ENCODE measurements around the gene ZNF467.

ZNF467 gene

DNA sequence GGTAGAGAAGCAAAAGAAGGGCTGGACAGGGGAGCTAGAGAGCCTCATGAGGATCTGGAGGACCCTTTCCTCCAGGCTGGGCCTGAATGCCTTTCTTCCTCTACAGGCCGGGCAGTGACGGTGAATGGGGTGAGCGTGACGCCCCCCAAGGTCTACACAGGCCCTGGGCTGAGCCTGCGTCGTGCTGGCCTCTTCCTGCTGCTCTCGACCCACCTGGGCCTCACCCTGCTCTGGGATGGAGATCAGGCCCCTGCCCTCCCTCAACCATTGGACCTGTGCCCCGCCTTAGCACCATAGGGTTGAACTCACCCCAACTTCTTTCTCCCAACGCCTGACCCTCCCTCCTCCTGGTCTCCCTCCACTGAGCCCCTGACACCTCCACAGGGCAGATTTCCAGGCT is 12.6 kb upstream of the ZNF467 start:
- no peak for DNase-seq (ENCODE audit: low spot score)

DNA sequence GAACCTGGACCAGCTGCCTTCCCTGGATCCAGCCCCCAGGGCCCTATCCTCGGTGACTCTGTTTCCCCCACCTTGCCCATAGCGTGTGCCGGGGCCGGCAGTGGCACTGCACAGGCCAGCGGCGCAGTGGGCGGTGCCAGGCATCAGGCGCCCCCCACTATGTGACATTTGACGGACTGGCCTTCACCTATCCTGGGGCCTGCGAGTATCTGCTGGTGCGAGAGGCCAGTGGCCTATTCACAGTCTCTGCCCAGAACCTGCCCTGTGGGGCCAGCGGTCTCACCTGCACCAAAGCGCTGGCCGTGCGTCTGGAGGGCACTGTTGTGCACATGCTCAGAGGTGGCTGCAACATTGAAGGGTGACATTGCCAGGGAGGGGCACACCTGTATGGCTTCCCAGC is 12.0 kb upstream of the ZNF467 start:
- DNase-seq (ENCODE audit: low spot score), result no peak

DNA sequence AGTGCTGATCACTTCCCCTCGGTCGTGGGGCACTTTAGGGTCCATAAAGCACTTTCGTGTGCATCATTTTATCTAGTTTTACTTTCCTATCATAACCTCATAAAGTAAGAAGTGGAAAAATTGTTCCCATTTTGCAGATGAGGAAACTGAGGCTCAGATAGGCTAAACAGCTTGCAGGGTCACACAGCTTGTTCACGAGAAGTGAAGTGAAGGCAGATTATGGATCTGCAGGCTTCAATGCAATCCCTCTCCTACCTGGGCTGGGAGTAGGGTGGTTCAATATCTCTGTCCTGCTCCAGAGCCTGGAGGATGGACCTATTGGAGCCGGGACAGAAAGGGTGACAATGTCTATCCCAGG is 10.8 kb upstream of the ZNF467 start:
- no peak for DNase-seq (ENCODE audit: low spot score)

DNA sequence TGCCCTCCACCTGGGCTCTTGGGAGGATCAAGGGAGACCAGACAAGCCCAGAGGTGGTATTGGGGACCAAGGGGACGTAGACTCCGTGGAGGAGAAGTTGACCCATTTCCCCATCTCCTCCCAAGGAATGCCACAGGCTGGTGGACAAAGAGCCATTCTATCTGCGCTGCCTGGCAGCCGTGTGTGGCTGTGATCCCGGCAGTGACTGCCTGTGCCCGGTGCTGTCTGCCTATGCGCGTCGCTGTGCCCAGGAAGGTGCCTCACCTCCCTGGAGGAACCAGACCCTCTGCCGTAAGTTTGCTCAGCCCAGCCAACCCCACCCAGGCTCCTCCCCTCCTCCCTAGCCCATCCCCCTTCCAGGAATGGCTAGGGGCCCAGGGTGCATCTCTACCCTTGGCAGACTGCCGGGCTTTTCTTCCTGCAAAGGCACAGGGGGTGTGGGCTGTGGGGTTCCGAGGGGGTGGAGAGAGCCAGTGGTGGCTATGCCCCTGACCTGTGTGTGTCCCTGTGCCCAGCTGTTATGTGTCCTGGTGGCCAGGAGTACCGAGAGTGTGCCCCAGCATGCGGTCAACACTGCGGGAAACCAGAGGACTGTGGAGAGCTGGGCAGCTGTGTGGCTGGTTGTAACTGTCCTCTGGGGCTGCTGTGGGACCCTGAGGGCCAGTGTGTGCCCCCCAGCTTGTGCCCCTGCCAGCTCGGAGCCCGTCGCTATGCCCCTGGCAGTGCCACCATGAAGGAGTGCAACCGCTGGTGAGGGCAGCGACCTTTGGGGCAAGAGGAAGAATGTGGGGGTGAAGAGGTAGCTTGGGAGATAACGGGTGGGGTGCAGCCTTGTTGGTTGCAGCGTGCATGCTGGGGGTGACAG is 10.2 kb upstream of the ZNF467 start:
- DNase-seq (ENCODE audit: low spot score), result no peak

DNA sequence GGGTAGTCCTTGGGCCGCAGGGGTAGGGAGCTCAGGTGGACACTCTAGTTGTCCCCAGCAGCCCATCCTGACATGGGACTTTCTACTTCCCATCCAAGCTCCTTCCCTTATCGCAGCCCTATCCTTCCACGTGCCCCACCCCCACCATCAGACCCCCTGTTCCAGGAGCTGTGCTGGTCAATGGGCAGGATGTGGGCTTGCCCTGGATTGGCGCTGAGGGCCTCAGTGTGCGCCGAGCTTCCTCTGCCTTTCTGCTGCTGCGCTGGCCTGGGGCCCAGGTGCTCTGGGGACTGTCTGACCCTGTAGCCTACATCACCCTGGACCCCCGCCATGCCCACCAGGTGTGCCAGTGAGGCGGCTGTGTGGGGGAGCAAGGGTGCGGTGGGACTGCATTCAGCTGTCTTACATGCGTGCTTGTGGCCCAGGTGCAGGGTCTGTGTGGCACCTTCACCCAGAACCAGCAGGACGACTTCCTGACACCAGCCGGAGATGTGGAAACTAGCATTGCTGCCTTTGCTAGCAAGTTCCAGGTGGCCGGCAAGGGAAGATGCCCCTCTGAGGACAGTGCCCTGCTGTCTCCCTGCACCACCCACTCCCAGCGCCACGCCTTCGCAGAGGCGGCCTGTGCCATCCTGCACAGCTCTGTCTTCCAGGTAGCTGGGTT is 9.4 kb upstream of the ZNF467 start:
- DNase-seq (ENCODE audit: low spot score), result no peak

DNA sequence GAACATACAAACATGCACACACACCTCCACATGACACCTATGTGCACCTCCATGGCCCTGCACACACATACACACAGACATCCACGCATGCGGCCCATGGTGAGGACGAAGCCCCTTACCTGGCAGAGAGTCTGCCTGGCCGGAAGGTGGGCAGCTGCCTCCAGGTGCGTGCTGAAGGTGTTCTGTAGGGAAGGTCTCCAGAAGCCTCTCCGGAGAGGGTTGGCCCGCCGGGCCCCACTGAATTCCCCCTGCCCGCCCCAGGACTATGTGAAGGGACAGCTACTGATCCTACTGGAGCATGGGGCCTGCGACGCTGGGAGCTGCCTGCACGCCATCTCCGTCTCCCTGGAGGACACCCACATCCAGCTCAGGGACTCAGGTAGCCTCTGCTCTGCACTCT is 8.5 kb upstream of the ZNF467 start:
- DNase-seq (ENCODE audit: low spot score), result no peak

DNA sequence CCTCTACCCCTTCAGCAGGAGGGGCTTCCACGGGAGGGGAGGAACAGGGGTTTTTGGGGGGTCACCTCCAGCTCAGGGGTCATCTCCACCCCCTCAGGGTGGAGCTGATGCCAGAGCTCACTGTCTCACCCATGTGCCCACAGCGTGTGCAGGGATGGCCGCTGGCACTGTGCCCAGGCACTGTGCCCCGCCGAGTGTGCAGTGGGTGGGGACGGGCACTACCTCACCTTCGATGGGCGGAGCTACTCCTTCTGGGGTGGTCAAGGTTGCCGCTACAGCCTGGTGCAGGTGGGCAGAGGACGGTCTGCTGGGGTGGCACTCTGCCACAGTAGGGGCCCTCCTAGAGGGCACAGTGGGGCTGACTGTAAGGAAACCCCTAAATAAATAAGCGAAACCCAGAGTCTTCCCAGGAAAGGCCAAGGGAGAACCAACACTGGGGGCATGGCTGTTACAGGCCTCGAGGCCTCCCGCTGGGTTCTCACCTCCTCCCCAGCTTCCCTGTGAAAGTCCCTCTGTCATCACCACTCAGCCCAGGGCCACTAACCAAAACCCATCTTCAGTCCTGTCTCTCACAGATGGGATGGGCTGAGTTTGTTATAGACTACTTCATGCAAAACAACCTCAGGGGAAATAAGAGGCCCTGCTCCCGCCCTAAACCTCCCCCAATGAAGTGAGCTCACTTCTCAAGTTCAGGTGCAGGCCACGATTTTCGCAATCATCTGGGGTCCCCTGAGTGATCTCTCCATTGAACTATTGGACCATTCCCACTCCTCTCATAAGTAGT is 7.4 kb upstream of the ZNF467 start:
- peak; percentile 49 for DNase-seq (ENCODE audit: low spot score)

DNA sequence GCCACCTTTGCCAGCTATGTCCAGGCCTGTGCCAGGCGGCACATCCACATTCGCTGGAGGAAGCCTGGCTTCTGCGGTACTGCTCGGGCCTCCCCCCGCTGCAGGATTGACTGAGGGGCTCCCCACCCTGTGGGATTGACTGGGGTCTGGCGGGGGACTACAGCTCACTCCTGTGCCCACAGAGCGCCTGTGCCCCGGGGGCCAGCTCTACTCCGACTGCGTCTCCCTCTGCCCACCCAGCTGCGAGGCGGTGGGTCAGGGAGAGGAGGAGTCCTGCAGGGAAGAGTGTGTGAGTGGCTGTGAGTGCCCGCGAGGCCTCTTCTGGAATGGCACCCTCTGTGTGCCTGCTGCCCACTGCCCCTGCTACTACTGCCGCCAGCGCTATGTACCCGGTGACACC is 6.7 kb upstream of the ZNF467 start:
- no peak for DNase-seq (ENCODE audit: low spot score)

DNA sequence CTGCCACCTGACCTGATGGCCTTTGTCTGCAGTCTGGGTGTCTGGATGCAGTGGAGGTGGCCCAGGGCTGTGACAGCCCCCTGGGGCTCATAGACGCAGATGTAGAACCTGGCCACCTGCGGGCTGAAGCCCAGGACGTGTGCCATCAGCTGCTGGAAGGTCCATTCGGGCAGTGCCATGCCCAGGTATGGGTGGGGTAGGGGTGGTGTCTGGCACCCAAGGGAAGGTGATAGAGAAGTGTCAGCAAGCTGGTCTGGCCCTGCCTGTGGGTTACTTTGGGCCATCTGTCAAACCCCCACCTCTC is 6.1 kb upstream of the ZNF467 start:
- DNase-seq (ENCODE audit: low spot score), result no peak

DNA sequence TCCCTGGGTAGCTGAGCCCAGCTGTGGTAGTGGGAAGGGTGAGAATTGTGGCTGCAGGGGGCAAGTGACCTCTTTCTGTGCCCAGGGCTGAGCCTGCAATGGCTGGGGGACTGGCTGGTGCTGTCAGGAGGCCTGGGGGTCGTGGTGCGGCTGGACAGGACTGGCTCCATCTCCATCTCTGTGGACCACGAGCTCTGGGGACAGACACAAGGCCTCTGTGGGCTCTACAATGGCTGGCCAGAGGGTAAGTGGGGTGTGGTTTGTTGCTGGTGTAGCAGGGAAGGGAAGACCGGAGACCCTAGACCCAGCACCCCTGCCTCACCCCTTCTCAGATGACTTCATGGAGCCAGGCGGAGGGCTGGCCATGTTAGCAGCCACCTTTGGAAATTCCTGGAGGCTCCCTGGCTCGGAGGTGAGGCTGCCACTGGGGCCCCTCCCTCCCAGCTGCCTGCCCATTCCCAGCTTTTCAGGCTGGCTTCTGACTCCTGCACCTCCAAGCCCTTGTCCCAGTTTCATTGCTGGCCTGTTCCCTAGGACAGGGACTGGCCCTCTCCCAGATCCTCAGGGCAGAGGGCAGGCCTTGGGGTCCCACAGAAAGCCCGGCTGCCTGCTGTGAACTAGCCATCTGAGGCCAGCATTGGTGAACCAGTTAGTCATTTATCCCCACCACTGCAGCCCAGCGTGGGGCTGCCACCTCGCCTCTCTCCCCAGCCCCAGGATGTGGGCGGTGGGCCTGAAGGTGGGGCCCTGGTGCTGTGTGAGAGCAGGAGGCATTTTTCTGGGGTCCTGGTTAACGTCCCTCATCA is 5.5 kb upstream of the ZNF467 start:
- DNase-seq (ENCODE audit: low spot score), result no peak

DNA sequence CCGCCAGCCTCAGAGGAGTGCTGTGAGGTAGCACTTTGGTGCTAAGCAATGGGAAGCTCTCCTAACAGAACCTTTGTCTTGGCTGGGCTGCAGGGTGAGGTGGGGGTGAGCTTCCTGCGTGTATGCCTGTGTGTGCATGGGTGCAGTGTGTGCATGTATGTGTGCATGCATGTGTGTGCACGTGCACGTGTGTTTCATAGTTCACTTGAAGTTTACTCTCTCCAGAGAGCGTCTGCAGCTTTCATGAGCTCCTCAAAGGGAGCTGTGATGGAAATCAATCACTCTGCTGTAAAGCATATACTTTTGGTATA is 4.9 kb upstream of the ZNF467 start:
- DNase-seq (ENCODE audit: low spot score), result no peak

DNA sequence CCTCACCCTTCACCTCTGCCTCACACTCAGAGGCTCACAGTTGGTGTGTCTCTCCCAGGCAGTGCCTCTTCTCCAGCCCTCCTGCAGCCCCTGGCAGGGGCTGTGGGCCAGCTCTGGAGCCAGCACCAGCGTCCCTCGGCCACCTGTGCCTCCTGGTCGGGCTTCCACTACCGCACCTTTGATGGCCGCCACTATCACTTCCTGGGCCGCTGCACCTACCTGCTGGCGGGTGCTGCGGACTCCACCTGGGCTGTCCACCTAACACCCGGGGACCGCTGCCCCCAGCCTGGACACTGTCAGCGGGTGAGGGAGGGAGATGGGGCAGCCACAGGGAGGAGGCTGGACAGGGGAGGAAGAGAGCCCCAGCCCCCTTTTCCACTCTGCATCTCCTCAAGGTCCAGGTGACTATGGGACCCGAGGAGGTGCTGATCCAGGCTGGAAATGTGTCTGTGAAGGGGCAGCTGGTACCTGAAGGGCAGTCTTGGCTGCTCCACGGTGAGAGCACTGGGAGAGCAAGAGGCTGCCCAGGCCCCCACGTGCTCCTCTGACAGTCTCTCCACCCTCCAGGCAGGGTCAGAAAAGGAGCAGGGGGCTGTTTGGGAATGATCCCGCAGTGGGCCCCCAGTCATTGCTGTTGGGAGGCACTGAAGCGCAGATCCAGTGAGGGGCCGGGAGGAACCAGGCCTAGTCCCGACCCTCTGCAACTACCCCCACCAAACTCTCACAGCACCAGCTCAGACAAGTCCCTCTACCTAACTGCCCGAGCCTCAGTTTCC is 4.4 kb upstream of the ZNF467 start:
- no peak for DNase-seq (ENCODE audit: low spot score)

DNA sequence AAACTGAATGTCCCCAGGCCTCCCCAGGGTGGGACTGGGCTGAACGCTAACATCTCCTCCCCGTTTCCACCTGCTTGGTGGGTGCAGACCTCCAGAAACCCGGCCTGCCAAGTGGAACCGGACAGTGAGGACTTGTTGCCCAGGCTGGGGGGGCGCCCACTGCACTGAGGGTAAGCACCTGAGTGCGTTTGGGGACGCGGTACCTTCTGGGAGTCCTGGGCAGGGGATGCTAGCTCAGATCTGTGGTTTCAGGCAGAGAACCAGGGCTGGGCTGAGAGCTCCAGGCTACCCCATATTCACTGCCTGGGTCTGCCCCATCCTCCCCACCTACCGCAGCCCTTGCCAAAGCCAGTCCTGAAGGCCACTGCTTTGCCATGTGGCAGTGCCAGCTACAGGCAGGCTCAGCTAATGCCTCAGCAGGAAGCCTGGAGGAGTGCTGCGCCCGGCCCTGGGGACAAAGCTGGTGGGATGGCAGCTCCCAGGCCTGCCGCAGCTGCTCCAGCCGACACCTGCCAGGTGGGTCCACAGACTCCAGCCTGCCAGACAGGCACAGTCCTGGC is 3.5 kb upstream of the ZNF467 start:
- DNase-seq (ENCODE audit: low spot score), result no peak

DNA sequence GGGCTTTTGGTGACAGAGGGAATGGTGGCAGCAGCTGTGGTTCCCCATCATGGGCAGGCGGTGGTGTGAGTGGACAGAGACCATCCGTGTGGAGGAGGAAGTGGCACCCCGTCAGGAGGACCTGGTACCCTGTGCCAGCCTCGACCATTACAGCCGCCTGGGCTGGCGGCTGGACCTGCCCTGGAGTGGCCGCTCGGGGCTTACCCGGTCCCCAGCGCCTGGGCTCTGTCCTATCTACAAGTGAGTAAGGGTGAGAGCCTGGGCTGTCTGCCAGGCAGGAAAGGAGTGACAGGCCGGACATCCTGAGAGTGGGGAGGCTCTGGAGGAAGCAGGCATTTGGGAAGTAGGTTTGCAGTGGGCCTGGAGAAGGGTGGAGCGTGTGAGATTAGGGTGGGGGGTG is 2.9 kb upstream of the ZNF467 start:
- no peak for DNase-seq (ENCODE audit: low spot score)

DNA sequence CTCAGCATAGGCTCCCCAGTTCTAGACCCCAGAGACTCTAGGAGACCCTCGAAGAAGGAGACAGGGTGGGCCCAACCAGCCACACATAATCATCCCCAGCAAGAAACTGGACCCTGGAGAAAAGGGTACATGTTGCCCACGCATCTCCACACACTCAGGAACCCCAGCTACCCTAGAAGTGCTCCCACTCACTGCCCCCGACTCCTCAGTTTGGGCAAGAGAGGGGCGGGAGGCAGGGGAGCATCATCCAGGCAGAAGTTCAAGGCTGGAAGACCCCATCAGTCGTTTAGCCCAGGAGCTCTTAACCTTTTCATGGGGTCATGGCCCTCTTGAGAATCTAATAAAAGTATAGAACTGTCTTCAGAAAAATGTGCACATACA is 1.8 kb upstream of the ZNF467 start:
- no peak for DNase-seq (ENCODE audit: low spot score)

DNA sequence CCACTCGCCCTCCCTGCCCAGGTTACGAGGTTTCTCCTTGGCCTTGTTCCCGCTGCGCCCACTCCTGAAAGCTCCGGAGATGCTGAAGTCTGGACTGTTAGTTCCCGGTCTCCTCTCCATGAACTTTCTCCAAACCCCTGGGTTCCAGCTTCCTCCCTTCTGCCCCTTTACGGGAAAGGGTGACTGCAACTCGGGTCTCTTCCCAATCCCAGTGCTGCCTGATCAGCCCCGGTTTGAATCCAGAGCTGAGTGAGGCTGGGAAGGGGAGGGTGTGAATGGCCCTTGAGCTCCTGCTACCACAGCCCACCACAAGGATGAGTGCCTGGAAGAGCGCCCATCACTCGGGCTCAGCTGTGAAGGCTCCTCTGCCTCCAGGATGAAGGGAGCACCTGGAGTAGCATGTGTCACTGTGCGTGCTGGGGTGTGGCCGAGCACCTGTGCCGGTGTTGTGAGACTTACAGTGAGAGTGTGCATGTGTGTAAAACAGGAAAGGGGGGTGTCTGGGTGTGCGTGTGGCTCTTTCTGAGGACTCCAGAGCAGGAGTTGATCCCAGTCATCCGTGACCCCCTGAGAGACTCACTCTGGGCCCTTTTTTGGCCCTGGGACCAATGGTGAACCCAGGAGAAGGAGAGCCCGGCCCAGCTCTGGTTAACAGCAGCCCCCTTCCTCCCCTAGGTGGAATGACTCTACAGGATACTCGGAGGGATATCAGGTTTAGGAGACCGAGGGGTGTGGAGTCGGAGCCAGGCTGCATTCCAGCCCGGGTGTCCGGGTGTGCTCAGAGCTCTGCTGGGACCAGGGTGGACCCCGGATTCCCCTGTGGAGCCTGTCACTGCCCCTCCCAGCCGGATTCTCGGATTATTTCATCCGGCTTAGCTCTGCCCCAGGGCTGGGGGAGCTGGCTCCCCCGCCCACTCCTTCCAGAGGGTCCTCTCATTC is 1.1 kb upstream of the ZNF467 start:
- no peak for DNase-seq (ENCODE audit: low spot score)

DNA sequence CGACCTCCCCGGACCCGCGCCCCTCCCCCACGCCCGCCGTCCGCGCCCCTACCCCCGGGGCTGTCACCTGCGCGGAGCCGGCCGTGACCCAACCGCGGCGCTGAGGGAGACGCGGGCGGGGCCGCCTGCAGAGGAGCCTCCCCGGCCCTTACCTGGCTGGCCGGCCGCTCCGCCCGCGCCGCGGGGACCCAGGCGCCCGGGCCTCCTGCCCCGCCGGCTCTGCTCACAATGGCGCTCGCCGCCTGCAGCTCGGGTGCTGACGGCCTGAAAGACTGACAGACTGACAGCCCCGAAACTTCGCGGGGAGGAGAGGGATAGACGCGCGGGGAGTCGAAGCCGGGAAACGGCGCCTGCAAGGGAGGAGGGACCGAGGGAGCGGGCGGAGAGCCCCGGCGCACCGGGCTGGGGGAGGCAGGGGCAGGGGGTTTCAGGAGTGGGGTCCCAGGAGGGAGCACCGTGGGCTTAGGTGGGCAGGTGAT is 393 bp downstream of the ZNF467 start:
- no peak for DNase-seq (ENCODE audit: low spot score)

DNA sequence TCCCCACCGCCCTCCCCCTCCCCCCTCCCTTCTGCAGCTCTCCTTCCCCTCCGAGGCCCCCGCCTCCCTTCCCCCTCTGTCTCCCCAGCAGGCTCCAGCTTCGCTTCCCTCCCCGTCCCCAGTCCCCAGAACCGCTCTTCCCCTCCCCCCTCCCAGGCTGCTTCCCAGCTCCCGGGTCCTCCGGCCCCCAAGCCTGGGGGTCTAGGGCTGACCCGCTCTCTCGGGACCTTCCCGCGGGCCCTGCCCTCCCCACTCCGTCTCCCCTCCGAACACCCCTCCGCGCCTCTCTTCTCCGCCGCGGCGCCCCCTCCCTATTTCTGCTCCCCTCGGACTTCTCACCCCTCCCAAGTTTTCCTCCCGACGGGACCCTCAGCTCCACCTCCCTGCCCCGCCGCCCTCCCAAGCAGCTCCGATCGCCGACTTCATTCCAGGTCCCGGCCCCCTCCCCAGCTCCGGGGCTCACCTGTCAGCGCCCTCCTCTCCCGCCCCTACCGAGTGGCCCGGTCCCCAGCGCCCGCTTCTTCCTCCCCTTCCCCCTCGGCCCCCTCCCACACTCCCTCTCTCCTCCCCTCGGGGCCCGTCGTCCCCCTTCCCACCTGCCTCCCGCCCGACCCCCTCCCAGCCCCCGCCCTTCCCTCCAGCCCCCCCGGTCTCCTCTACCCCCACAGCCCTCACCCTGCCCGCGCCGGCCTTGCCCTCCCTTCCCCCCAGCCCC is 990 bp downstream of the ZNF467 start:
- DNase-seq (ENCODE audit: low spot score), result peak; percentile 31

DNA sequence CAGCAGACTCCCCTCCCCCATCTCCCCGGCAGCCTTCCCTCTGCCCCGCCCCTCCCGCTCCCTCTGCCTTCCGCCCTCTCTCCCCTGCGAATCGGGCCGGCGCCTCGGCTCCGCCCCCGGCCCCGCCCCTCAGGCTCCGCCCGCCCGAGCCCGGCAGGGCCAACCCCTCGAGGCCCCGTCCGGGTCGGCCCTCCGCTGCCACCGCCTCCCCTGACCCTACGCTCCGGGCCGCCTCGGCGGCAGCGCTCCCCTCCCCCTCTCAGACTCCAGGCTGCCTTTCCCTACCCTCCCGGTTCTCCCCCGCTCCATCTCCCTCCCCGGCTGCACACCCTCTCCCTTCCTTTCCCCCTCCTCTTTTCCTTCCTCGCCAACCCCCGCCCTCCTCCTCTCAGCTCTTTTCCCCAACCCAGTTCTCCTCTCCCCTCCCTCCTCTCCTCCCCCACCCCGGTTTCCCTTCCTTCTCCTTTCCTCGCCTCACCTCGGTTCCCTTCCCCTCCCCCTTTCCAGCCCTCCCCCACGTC is 1.6 kb downstream of the ZNF467 start:
- peak; percentile 92 for DNase-seq (ENCODE audit: low spot score)

Measured in NAMALWA (cell line).